IMR-90 (cell line): ENCODE measurements around the gene ZCCHC24. TPM values are rescaled to one million over a fixed set of nuclear protein-coding genes. Genes with fewer than 3 reads are reported as not detected.

Source experiments
- ATAC-seq: fragments of 200-7000 bp; cut with Tn5 transposase; 2 replicates; pipeline ENCODE4 v1.9.1; 2020; ENCODE audit warnings: low read depth, mild to moderate bottlenecking, moderate library complexity
- BruUV-seq: library from RNA; stranded (reverse); fragments of 400-500 nt; replicated peaks from 2 replicates; lab custom pipeline; 2021; lab: Mats Ljungman, UMichigan
- CTCF ChIA-PET: fragments of 300-600 bp; formaldehyde crosslinking; extraction: SDS; loops from one replicate; lab custom pipeline; 2021; ENCODE audit warnings: antibody characterized with exemption; lab: Yijun Ruan, JAX
- POLR2A ChIA-PET: fragments of 300-600 bp; sonication (Branson Sonifier 250); formaldehyde crosslinking; loops from one replicate; lab custom pipeline; 2022; ENCODE audit warnings: antibody characterized with exemption; ENCODE audit not compliant: unreplicated experiment; lab: Charles Lee
- DNase-seq: peaks from one replicate; pipeline ENCODE4 v3.0.0; 2013
- H2AFZ ChIP-seq: replicated peaks from 2 replicates; pipeline ENCODE3; 2013; ENCODE audit warnings: low read length, mild to moderate bottlenecking; ENCODE audit not compliant: poor library complexity
- H2AK5ac ChIP-seq: 2 replicates; pipeline ENCODE4 v1.6.1; 2013; ENCODE audit warnings: low read depth, low read length, inconsistent platforms
- H2AK9ac ChIP-seq: replicated peaks from 2 replicates; pipeline ENCODE3; 2013; ENCODE audit warnings: mild to moderate bottlenecking, low read depth, low read length, moderate library complexity; ENCODE audit not compliant: poor library complexity
- H2BK120ac ChIP-seq: 2 replicates; pipeline ENCODE4 v1.6.1; 2013; ENCODE audit warnings: low read depth, low read length, inconsistent platforms
- H2BK15ac ChIP-seq: 3 replicates; pipeline ENCODE4 v1.6.1; 2013; ENCODE audit warnings: low read depth, low read length, inconsistent platforms
- H2BK20ac ChIP-seq: 2 replicates; pipeline ENCODE4 v1.6.1; 2013; ENCODE audit warnings: low read depth, mild to moderate bottlenecking, inconsistent platforms, low read length, moderate library complexity
- H2BK5ac ChIP-seq: 2 replicates; pipeline ENCODE4 v1.6.1; 2013; ENCODE audit warnings: mild to moderate bottlenecking, low read depth, low read length, inconsistent platforms; ENCODE audit not compliant: poor library complexity, severe bottlenecking
- H3K14ac ChIP-seq: replicated peaks from 2 replicates; pipeline ENCODE4 v1.6.1; 2013; ENCODE audit warnings: low read depth, low read length, inconsistent platforms
- H3K18ac ChIP-seq: 2 replicates; pipeline ENCODE4 v1.6.1; 2013; ENCODE audit warnings: low read depth, low read length, control low read depth
- H3K23ac ChIP-seq: 2 replicates; pipeline ENCODE4 v1.6.1; 2013; ENCODE audit warnings: low read depth, low read length, inconsistent platforms
- H3K27ac ChIP-seq: 2 replicates; pipeline ENCODE4 v1.5.1; 2013; ENCODE audit warnings: mild to moderate bottlenecking, control low read depth, low read length; ENCODE audit not compliant: insufficient read depth
- H3K27me3 ChIP-seq: 2 replicates; pipeline ENCODE4 v1.6.1; 2013; ENCODE audit warnings: low read length; ENCODE audit not compliant: control insufficient read depth, insufficient read depth
- H3K36me3 ChIP-seq: 2 replicates; pipeline ENCODE4 v1.6.1; 2013; ENCODE audit warnings: low read length, mixed read lengths; ENCODE audit not compliant: control insufficient read depth, insufficient read depth
- H3K4ac ChIP-seq: 2 replicates; pipeline ENCODE4 v1.6.1; 2013; ENCODE audit warnings: low read depth, low read length, inconsistent platforms
- H3K4me1 ChIP-seq: 2 replicates; pipeline ENCODE4 v1.6.1; 2013; ENCODE audit warnings: low read length, mixed read lengths; ENCODE audit not compliant: control insufficient read depth, insufficient read depth
- H3K4me2 ChIP-seq: 2 replicates; pipeline ENCODE4 v1.6.1; 2013; ENCODE audit warnings: low read depth, mild to moderate bottlenecking, control low read depth, low read length, moderate library complexity
- H3K4me3 ChIP-seq: 2 replicates; pipeline ENCODE4 v1.5.1; 2013; ENCODE audit warnings: low read depth, mild to moderate bottlenecking, control low read depth, low read length, moderate library complexity; ENCODE audit not compliant: insufficient read depth
- H3K56ac ChIP-seq: 2 replicates; pipeline ENCODE4 v1.6.1; 2013; ENCODE audit warnings: low read length, inconsistent platforms; ENCODE audit not compliant: insufficient read depth; ENCODE audit errors: extremely low read depth
- H3K79me1 ChIP-seq, 2 experiments: 2 replicates each; pipeline ENCODE4 v1.6.1; 2013; ENCODE audit warnings: low read length in 2 of 2, inconsistent platforms in 1 of 2, low read depth in 1 of 2
- H3K9ac ChIP-seq: 2 replicates; pipeline ENCODE4 v1.6.1; 2013; ENCODE audit warnings: low read depth, low read length, control low read depth
- H3K9me1 ChIP-seq: 2 replicates; pipeline ENCODE4 v1.6.1; 2013; ENCODE audit warnings: low read length, inconsistent platforms; ENCODE audit not compliant: insufficient read depth
- H3K9me3 ChIP-seq: 2 replicates; pipeline ENCODE4 v1.6.1; 2013; ENCODE audit warnings: low read length; ENCODE audit not compliant: control insufficient read depth, insufficient read depth
- H4K20me1 ChIP-seq: 2 replicates; pipeline ENCODE4 v1.6.1; 2013; ENCODE audit warnings: low read length, inconsistent platforms; ENCODE audit not compliant: insufficient read depth
- H4K5ac ChIP-seq: 2 replicates; pipeline ENCODE4 v1.6.1; 2013; ENCODE audit warnings: mild to moderate bottlenecking, low read depth, low read length, control low read depth
- H4K8ac ChIP-seq, 2 experiments: 2 replicates each; pipeline ENCODE4 v1.6.1; 2013; ENCODE audit warnings: low read depth in 2 of 2, low read length in 2 of 2, control low read depth in 1 of 2, inconsistent platforms in 1 of 2
- H4K91ac ChIP-seq: 2 replicates; pipeline ENCODE4 v1.6.1; 2013; ENCODE audit warnings: low read depth, low read length, inconsistent platforms; ENCODE audit not compliant: insufficient read depth
- CEBPB ChIP-seq: IDR thresholded peaks from 2 replicates; pipeline ENCODE4 v1.6.1; 2012; ENCODE audit warnings: low read depth, low read length, improper control_type of control experiment
- MAFK ChIP-seq: IDR thresholded peaks from 2 replicates; pipeline ENCODE4 v1.6.1; 2012; ENCODE audit warnings: low read depth, low read length, improper control_type of control experiment
- MXI1 ChIP-seq: IDR thresholded peaks from 2 replicates; pipeline ENCODE4 v1.6.1; 2012; ENCODE audit warnings: low read depth, mild to moderate bottlenecking, low read length, moderate library complexity, borderline replicate concordance
- NFE2L2 ChIP-seq: fragments of 150-350 bp; IDR thresholded peaks from 2 replicates; pipeline ENCODE4 v1.6.1; 2016; ENCODE audit warnings: low read depth, mild to moderate bottlenecking, low read length
- RAD21 ChIP-seq: IDR thresholded peaks from 2 replicates; pipeline ENCODE4 v1.6.1; 2012; ENCODE audit warnings: low read length, improper control_type of control experiment
- SMC3 ChIP-seq: fragments of 150-350 bp; IDR thresholded peaks from 2 replicates; pipeline ENCODE4 v1.6.1; 2016; ENCODE audit warnings: low read depth, mild to moderate bottlenecking, antibody characterized with exemption, low read length, moderate library complexity
- WGBS, 2 experiments: methylation state at CpG; one replicate each; pipeline versions ENCODE4 v1.1.5 to v1.1.7; 2013; ENCODE audit warnings: missing lambda C conversion rate in 2 of 2; ENCODE audit not compliant: insufficient read length in 1 of 2; ENCODE audit errors: extremely low coverage in 2 of 2; 5-methylcytosine and 5-hydroxymethylcytosine counted together
- dilution Hi-C: fragments of 300-500 bp; cut with HindIII; formaldehyde crosslinking; loops from one replicate; pipeline ENCODE4 v1.14.3; 2018; ENCODE audit warnings: low sequenced_read_pairs; ENCODE audit not compliant: unreplicated experiment
- in situ Hi-C: fragments of 300-500 bp; cut with MboI; formaldehyde crosslinking; loops from 3 replicates; pipeline ENCODE4 v1.14.3; 2019; ENCODE audit warnings: low sequenced_read_pairs, inconsistent platforms, mixed read lengths
- intact Hi-C: fragments of 100-400 bp; cut with micrococcal nuclease; formaldehyde crosslinking; loops from 2 replicates; pipeline ENCODE4 v1.10.0; 2022
- polyA plus RNA-seq, 3 experiments: library from polyadenylated mRNA; depleted of rRNA; stranded (reverse); fragments of >200 nt; gene quantifications; 2 replicates each; pipeline ENCODE4 v1.2.3, GENCODE V29; 2012; ENCODE audit warnings: low replicate concordance in 1 of 3
- total RNA-seq: library from RNA; depleted of rRNA; stranded (reverse); fragments of >200 nt; gene quantifications from 2 replicates; pipeline ENCODE4 v1.2.3, GENCODE V29; 2012
- TF ChIP-seq, protein P1 (sequence below): fragments of 150-350 bp; IDR thresholded peaks from 2 replicates; pipeline ENCODE4 v1.6.1; 2017; ENCODE audit warnings: mild to moderate bottlenecking, antibody characterized with exemption, low read length, low read depth

The ZCCHC24 gene
- total and polyA plus RNA-seq, 2 of the 4 experiments (the other 2 are of a cell fraction) = 15.1 to 25.9 TPM

DNA sequence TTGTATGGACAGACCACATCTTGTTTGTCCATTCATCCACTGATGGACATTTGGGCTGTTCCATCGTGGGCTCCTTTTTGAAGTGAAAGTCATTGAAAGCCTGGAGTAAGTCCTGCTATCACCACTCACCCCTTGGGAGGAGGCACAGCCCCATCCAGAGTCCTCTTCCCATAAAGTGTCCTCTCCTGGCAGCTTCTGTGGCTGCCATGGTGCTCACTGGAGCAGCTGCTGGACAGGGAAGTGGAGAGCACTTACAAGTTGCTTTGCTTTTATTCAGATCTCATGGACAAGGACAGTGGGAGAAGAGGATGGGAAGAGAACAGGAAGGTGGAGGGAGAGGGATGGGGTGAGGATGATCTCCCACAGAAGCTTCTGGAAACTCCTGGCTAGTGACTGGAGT is 48.4 kb upstream of the ZCCHC24 start:
- in situ Hi-C loops = loop anchor here (25.0 kb wide), 1 partner anchor 107 kb away; no protein-coding TSS in a partner anchor
- POLR2A ChIA-PET = no interaction called here

More for the DNA sequence above, 48.4 kb upstream of the ZCCHC24 start:
- no peak overlapping the region for H3K18ac ChIP-seq
- H4K91ac ChIP-seq = no peak overlapping the region
- H3K27ac ChIP-seq = no peak overlapping the region
- DNase-seq (no peak), ATAC-seq (no peak)
- dilution Hi-C loops (no loop called here), intact Hi-C loops (no loop called here)
- no peak overlapping the region for H4K8ac ChIP-seq
- no peak overlapping the region for H3K14ac ChIP-seq
- H3K23ac ChIP-seq = no peak overlapping the region
- BruUV-seq = no TSS peak
- no peaks in the 10 kb centered on the region for H3K36me3 ChIP-seq
- H2AK9ac ChIP-seq = no peak overlapping the region
- peaks cover 16% of the 10 kb centered on the region for H3K9me1 ChIP-seq
- H3K9me3 ChIP-seq = no peaks in the 10 kb centered on the region
- H2BK120ac ChIP-seq = no peak overlapping the region
- H2BK15ac ChIP-seq = no peak overlapping the region
- H3K9ac ChIP-seq = no peak overlapping the region
- no peak overlapping the region for H2BK20ac ChIP-seq
- no peak overlapping the region for H2BK5ac ChIP-seq
- peaks cover 14% of the 10 kb centered on the region for H3K4me1 ChIP-seq
- no peaks in the 10 kb centered on the region for H4K20me1 ChIP-seq
- WGBS, 2 experiments = no CpG with 5 or more reads among the region's 1 CpG
- no peak overlapping the region for H2AFZ ChIP-seq
- H3K4me2 ChIP-seq = no peak overlapping the region
- no peaks in the 10 kb centered on the region for H3K79me1 ChIP-seq
- H2AK5ac ChIP-seq = no peak overlapping the region
- peaks cover 25% of the 10 kb centered on the region for H3K27me3 ChIP-seq
- no peak overlapping the region for H3K4me3 ChIP-seq
- TF ChIP-seq CEBPB (no peak), MXI1 (no peak), RAD21 (no peak), MAFK (no peak), NFE2L2 (no peak), SMC3 (no peak)
- TF ChIP-seq, protein P1, sequence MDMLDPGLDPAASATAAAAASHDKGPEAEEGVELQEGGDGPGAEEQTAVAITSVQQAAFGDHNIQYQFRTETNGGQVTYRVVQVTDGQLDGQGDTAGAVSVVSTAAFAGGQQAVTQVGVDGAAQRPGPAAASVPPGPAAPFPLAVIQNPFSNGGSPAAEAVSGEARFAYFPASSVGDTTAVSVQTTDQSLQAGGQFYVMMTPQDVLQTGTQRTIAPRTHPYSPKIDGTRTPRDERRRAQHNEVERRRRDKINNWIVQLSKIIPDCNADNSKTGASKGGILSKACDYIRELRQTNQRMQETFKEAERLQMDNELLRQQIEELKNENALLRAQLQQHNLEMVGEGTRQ = no peak
- CTCF ChIA-PET = no interaction called here
- no peak overlapping the region for H3K56ac ChIP-seq
- H4K5ac ChIP-seq = no peak overlapping the region
- H3K4ac ChIP-seq = no peak overlapping the region
